SK-N-SH treated with all-trans-retinoic acid at 6 μM for 48 hours (cell line): ENCODE results near the gene RFWD3.

Experiments
- ZNF8 ChIP-seq: fragments of 450-650 bp; formaldehyde crosslinking; IDR thresholded peaks from 2 replicates; pipeline ENCODE4 v1.5.0; 2020; ENCODE audit warnings: mild to moderate bottlenecking, moderate library complexity
- TF ChIP-seq, protein P1 (sequence below): fragments of 250-450 bp; sonication (Bioruptor Pico); IDR thresholded peaks from 2 replicates; pipeline ENCODE4 v1.8.0; 2021; ENCODE audit warnings: low read depth, mild to moderate bottlenecking, moderate library complexity, borderline replicate concordance

DNA sequence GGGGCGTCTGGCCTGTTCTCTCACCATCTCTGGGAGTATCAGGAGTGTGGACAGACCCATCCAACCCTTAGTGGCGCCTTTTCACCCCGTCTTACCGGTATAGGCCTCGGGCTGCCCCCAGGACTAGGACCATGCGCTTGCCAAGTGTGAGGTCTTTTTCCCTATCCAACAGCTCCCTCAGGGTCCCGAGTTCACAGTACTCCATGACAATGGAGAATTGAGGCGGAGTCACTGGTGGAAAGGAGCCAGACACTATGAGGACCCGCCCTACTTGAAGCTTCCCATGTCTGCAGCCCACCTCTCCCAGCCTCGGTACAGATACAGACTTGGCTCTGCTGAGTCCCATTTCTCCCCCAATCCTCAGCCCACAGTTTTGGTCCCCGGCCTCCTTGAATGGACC, 15.9 kb upstream of the RFWD3 start:
- no peak for TF ChIP-seq ZNF8 (CRISPR knock-in tag)
- TF ChIP-seq, protein P1, sequence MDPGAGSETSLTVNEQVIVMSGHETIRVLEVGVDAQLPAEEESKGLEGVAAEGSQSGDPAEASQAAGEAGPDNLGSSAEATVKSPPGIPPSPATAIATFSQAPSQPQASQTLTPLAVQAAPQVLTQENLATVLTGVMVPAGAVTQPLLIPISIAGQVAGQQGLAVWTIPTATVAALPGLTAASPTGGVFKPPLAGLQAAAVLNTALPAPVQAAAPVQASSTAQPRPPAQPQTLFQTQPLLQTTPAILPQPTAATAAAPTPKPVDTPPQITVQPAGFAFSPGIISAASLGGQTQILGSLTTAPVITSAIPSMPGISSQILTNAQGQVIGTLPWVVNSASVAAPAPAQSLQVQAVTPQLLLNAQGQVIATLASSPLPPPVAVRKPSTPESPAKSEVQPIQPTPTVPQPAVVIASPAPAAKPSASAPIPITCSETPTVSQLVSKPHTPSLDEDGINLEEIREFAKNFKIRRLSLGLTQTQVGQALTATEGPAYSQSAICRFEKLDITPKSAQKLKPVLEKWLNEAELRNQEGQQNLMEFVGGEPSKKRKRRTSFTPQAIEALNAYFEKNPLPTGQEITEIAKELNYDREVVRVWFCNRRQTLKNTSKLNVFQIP (CRISPR knock-in tag), result no peak
